ENCODE measurements around the gene FRK.

Gene FRK

GRCh38 chr6:115882174-115882573, 178.5 kb downstream of the FRK start:
- Mint-ChIP-seq H3K27ac (no peak overlapping the region), H3K4me3 (no peak overlapping the region), H3K27me3 (ENCODE audit: low read depth) (no peaks in the 10 kb centered on the region), H3K4me1 (no peaks in the 10 kb centered on the region), H3K36me3 (ENCODE audit: low read depth) (no peaks in the 10 kb centered on the region), H3K9me3 (no peaks in the 10 kb centered on the region)
- TF ChIP-seq CTCF (IDR thresholded peaks at IDR 0.05; ENCODE audit: unreplicated experiment in 3 of 3): no peak
